GM12878 (cell line): ENCODE results near the gene PHYHIPL. TPM values are rescaled to one million over a fixed set of nuclear protein-coding genes. Genes with fewer than 3 reads are reported as not detected.

Experiments
- ATAC-seq: fragments of 200-7000 bp; cut with Tn5 transposase; 3 replicates; pipeline ENCODE4 v1.9.1; 2020; ENCODE audit warnings: mild to moderate bottlenecking, moderate library complexity
- BruUV-seq: library from RNA; stranded (reverse); fragments of 400-500 nt; replicated peaks from 2 replicates; lab custom pipeline; 2021; lab: Mats Ljungman, UMichigan
- CTCF ChIA-PET: fragments of 300-600 bp; sonication (Branson Sonifier 250); formaldehyde crosslinking; extraction: SDS; loops from one replicate; lab custom pipeline; 2021; ENCODE audit warnings: inconsistent platforms; lab: Yijun Ruan, JAX
- POLR2A ChIA-PET: fragments of 350-600 bp; formaldehyde crosslinking; extraction: SDS; loops from one replicate; lab custom pipeline; 2021; ENCODE audit warnings: inconsistent platforms; lab: Charles Lee
- RAD21 ChIA-PET: fragments of 300-600 bp; sonication (Branson Sonifier 250); formaldehyde crosslinking; loops from one replicate; lab custom pipeline; 2023; ENCODE audit warnings: antibody characterized with exemption; ENCODE audit not compliant: unreplicated experiment; lab: Charles Lee
- SMC1A ChIA-PET: fragments of 300-600 bp; sonication (Branson Sonifier 250); formaldehyde crosslinking; loops from one replicate; lab custom pipeline; 2023; ENCODE audit not compliant: unreplicated experiment, uncharacterized antibody; lab: Charles Lee
- DNase-seq: peaks from one replicate; pipeline ENCODE4 v3.0.0-alpha.2; 2011; ENCODE audit warnings: low read depth, low spot score
- FAIRE-seq: peaks from 3 replicates; lab custom pipeline; 2011; peaks lifted over from hg19 to GRCh38; lab: Jason Lieb, UNC
- H2AFZ ChIP-seq: 2 replicates; pipeline ENCODE4 v1.6.0; 2011; ENCODE audit warnings: low read depth, low read length, control low read depth; ENCODE audit not compliant: control insufficient read depth
- H3K27ac ChIP-seq: 2 replicates; pipeline ENCODE4 v1.5.1; 2011; ENCODE audit warnings: control low read depth; ENCODE audit not compliant: control insufficient read depth, insufficient read depth
- H3K27me3 ChIP-seq, 2 experiments: replicated peaks in 1 of 2; 2 replicates each; pipeline versions ENCODE4 v1.6.0 to v1.6.1; 2011; ENCODE audit warnings: low read length in 1 of 2; ENCODE audit not compliant: control insufficient read depth in 2 of 2, insufficient read depth in 2 of 2
- H3K36me3 ChIP-seq, 2 experiments: 2 replicates each; pipeline ENCODE4 v1.5.1; 2011; ENCODE audit warnings: low read length in 1 of 2; ENCODE audit not compliant: control insufficient read depth in 2 of 2, insufficient read depth in 2 of 2
- H3K4me1 ChIP-seq: 2 replicates; pipeline ENCODE4 v1.6.1; 2011; ENCODE audit warnings: mild to moderate bottlenecking, low read length, moderate library complexity, mixed read lengths; ENCODE audit not compliant: control insufficient read depth, insufficient read depth
- H3K4me2 ChIP-seq: 2 replicates; pipeline ENCODE4 v1.6.0; 2011; ENCODE audit warnings: control low read depth; ENCODE audit not compliant: control insufficient read depth, insufficient read depth
- H3K4me3 ChIP-seq: fragments of 200-600 bp; sonication (generic); 2 replicates; pipeline ENCODE4 v1.5.1; 2016
- H3K79me2 ChIP-seq: 2 replicates; pipeline ENCODE4 v1.6.0; 2011; ENCODE audit warnings: low read length; ENCODE audit not compliant: control insufficient read depth, insufficient read depth
- H3K9ac ChIP-seq: 2 replicates; pipeline ENCODE4 v1.8.0; 2011; ENCODE audit warnings: low read length, control low read depth, mixed read lengths; ENCODE audit not compliant: control insufficient read depth, insufficient read depth
- H3K9me3 ChIP-seq: replicated peaks from 3 replicates; pipeline ENCODE4 v1.5.1; 2011; ENCODE audit warnings: mild to moderate bottlenecking, low read length; ENCODE audit not compliant: control insufficient read depth, insufficient read depth
- H4K20me1 ChIP-seq: 2 replicates; pipeline ENCODE4 v1.6.0; 2011; ENCODE audit not compliant: control insufficient read depth, insufficient read depth
- ASH2L ChIP-seq: fragments of 300-600, 200-600 bp; sonication (generic); IDR thresholded peaks from 2 replicates; pipeline ENCODE4 v1.6.1; 2017; ENCODE audit warnings: low read depth, mild to moderate bottlenecking, borderline replicate concordance
- NBN ChIP-seq: fragments of 450-650 bp; IDR thresholded peaks from 2 replicates; pipeline ENCODE4 v1.6.1; 2016
- NFYA ChIP-seq: IDR thresholded peaks from 2 replicates; pipeline ENCODE4 v1.6.1; 2011; ENCODE audit warnings: low read depth, mild to moderate bottlenecking, low read length, improper control_type of control experiment, borderline replicate concordance
- SIX5 ChIP-seq: IDR thresholded peaks from 2 replicates; pipeline ENCODE4 v1.6.1; 2011; ENCODE audit warnings: mild to moderate bottlenecking, low read depth, low read length, moderate library complexity; ENCODE audit not compliant: severe bottlenecking
- TARDBP ChIP-seq: IDR thresholded peaks from 2 replicates; pipeline ENCODE4 v1.6.1; 2016; ENCODE audit warnings: borderline replicate concordance
- ZNF274 ChIP-seq: IDR thresholded peaks from one replicate; pipeline ENCODE4 v1.8.0; 2011; ENCODE audit not compliant: insufficient read length, insufficient read depth
- ZZZ3 ChIP-seq: IDR thresholded peaks from 2 replicates; pipeline ENCODE4 v1.6.1; 2011; ENCODE audit warnings: low read depth; ENCODE audit not compliant: control insufficient read depth, insufficient read length
- WGBS: methylation state at CpG from one replicate; pipeline ENCODE4 v1.1.6; 2016; ENCODE audit warnings: low lambda C conversion rate; ENCODE audit not compliant: insufficient replicate concordance, insufficient coverage; ENCODE audit errors: missing lambda C conversion rate; 5-methylcytosine and 5-hydroxymethylcytosine counted together
- in situ Hi-C: fragments of 300-500 bp; cut with MboI; formaldehyde crosslinking; loops from 9 replicates; pipeline ENCODE4 v1.14.3; 2018; ENCODE audit warnings: mixed read lengths
- intact Hi-C: fragments of 100-400 bp; cut with micrococcal nuclease; formaldehyde crosslinking; loops from one replicate; pipeline ENCODE4 v1.14.2; 2022; ENCODE audit not compliant: unreplicated experiment
- polyA plus RNA-seq, 11 experiments: library from polyadenylated mRNA; depleted of rRNA in 4 of 11; unstranded in 6 of 11; stranded (reverse) in 5 of 11; fragments of >200 nt; fragmentation: Nextera tagmentation in 4 of 11; fragmentation: Illumina TruSeq in 1 of 11; extraction: Ambion mirVana in 4 of 11; extraction: Trizol in 1 of 11; gene quantifications; 1 replicate in 1 of 11; 2 replicates in 10 of 11; pipeline versions ENCODE4 v1.2.1 to v1.2.3, GENCODE V29; 2011 to 2016; ENCODE audit warnings: inconsistent platforms in 2 of 11, missing spikeins in 2 of 11, low read depth in 1 of 11
- total RNA-seq, 4 experiments: library from RNA; depleted of rRNA in 3 of 4; stranded (reverse); fragments of >200 nt in 3 of 4; fragmentation: Illumina TruSeq in 1 of 4; extraction: Trizol in 1 of 4; gene quantifications; 2 replicates each; pipeline versions ENCODE4 v1.2.1 to v1.2.3, GENCODE V29; 2013 to 2021
- TF ChIP-seq, protein P1 (sequence below): fragments of 450-650 bp; formaldehyde crosslinking; IDR thresholded peaks from 2 replicates; pipeline ENCODE4 v1.4.0; 2020; ENCODE audit warnings: mild to moderate bottlenecking, moderate library complexity
- TF ChIP-seq, protein P2 (sequence below): fragments of 450-650 bp; IDR thresholded peaks from 2 replicates; pipeline ENCODE4 v1.6.1; 2017; ENCODE audit warnings: mild to moderate bottlenecking, low read depth, inconsistent platforms; ENCODE audit not compliant: poor library complexity, severe bottlenecking
- TF ChIP-seq, protein P3 (sequence below): fragments of 450-650 bp; IDR thresholded peaks from 2 replicates; pipeline ENCODE4 v1.6.1; 2017; ENCODE audit warnings: antibody characterized with exemption, mild to moderate bottlenecking, moderate library complexity
- TF ChIP-seq, protein P4 (sequence below): fragments of 450-650 bp; formaldehyde crosslinking; IDR thresholded peaks from 2 replicates; pipeline ENCODE4 v1.5.0; 2022; ENCODE audit warnings: mild to moderate bottlenecking, missing genetic modification characterization

Gene PHYHIPL
- total and polyA plus RNA-seq, 10 of the 15 experiments (the other 5 are each of a cell fraction or from before 2014, with no cell fraction given): 0.06 to 0.40 (median 0.18) TPM; not detected in 2

DNA sequence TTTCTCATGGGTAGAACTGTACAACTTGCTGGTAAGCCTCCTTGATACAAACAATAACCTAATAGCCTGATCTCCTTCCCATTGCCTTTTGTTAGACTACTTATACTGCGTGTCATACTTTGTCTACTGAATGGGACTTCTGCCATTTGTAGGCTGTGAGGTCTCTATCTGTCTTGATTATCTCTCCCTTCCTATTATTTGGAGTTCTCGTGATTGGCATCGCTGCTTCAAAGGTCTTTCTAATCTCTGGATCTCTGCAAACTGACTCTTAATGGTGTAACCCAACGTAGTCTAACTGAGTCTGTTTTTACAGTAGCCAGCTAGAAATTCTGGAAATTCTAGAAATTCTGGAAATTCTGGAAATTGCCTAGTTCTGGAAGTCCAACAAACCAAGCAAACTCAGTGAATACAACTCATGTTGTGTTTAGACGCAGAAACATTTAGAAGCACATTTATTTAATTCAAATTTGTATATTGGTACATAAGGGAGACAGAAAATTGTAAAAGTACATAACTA, 29.8 kb downstream of the PHYHIPL start:
- Histone ChIP-seq H3K9me3 (no peaks in the 10 kb centered on the region), H3K4me3 (no peak overlapping the region), H3K4me2 (no peak overlapping the region), H3K79me2 (no peaks in the 10 kb centered on the region), H2AFZ (no peak overlapping the region), H4K20me1 (no peaks in the 10 kb centered on the region), H3K27ac (no peak overlapping the region), H3K36me3 (no peaks in the 10 kb centered on the region), H3K9ac (no peak overlapping the region), H3K4me1 (no peaks in the 10 kb centered on the region), H3K27me3 (no peaks in the 10 kb centered on the region)
- FAIRE-seq (no peak), ATAC-seq (no peak), DNase-seq (no peak)
- ChIA-PET POLR2A (no interaction called here), RAD21 (no interaction called here), CTCF (no interaction called here), SMC1A (interaction anchor here (0.9 kb wide), 1 partner anchor 13 kb away, joined by 3 read pairs; no protein-coding TSS in a partner anchor)
- 23% methylated on average over 5 of the region's 5 CpGs for WGBS
- in situ Hi-C loops: no loop called here
- BruUV-seq: no TSS peak
- intact Hi-C loops: no loop called here
- TF ChIP-seq ZNF274 (no peak), TARDBP (no peak), SIX5 (no peak), ZZZ3 (no peak), NBN (no peak), ASH2L (no peak), NFYA (no peak)
- TF ChIP-seq, protein P1, sequence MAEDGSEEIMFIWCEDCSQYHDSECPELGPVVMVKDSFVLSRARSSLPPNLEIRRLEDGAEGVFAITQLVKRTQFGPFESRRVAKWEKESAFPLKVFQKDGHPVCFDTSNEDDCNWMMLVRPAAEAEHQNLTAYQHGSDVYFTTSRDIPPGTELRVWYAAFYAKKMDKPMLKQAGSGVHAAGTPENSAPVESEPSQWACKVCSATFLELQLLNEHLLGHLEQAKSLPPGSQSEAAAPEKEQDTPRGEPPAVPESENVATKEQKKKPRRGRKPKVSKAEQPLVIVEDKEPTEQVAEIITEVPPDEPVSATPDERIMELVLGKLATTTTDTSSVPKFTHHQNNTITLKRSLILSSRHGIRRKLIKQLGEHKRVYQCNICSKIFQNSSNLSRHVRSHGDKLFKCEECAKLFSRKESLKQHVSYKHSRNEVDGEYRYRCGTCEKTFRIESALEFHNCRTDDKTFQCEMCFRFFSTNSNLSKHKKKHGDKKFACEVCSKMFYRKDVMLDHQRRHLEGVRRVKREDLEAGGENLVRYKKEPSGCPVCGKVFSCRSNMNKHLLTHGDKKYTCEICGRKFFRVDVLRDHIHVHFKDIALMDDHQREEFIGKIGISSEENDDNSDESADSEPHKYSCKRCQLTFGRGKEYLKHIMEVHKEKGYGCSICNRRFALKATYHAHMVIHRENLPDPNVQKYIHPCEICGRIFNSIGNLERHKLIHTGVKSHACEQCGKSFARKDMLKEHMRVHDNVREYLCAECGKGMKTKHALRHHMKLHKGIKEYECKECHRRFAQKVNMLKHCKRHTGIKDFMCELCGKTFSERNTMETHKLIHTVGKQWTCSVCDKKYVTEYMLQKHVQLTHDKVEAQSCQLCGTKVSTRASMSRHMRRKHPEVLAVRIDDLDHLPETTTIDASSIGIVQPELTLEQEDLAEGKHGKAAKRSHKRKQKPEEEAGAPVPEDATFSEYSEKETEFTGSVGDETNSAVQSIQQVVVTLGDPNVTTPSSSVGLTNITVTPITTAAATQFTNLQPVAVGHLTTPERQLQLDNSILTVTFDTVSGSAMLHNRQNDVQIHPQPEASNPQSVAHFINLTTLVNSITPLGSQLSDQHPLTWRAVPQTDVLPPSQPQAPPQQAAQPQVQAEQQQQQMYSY: no peak
- TF ChIP-seq, protein P2, sequence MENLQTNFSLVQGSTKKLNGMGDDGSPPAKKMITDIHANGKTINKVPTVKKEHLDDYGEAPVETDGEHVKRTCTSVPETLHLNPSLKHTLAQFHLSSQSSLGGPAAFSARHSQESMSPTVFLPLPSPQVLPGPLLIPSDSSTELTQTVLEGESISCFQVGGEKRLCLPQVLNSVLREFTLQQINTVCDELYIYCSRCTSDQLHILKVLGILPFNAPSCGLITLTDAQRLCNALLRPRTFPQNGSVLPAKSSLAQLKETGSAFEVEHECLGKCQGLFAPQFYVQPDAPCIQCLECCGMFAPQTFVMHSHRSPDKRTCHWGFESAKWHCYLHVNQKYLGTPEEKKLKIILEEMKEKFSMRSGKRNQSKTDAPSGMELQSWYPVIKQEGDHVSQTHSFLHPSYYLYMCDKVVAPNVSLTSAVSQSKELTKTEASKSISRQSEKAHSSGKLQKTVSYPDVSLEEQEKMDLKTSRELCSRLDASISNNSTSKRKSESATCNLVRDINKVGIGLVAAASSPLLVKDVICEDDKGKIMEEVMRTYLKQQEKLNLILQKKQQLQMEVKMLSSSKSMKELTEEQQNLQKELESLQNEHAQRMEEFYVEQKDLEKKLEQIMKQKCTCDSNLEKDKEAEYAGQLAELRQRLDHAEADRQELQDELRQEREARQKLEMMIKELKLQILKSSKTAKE: no peak
- TF ChIP-seq, protein P3, sequence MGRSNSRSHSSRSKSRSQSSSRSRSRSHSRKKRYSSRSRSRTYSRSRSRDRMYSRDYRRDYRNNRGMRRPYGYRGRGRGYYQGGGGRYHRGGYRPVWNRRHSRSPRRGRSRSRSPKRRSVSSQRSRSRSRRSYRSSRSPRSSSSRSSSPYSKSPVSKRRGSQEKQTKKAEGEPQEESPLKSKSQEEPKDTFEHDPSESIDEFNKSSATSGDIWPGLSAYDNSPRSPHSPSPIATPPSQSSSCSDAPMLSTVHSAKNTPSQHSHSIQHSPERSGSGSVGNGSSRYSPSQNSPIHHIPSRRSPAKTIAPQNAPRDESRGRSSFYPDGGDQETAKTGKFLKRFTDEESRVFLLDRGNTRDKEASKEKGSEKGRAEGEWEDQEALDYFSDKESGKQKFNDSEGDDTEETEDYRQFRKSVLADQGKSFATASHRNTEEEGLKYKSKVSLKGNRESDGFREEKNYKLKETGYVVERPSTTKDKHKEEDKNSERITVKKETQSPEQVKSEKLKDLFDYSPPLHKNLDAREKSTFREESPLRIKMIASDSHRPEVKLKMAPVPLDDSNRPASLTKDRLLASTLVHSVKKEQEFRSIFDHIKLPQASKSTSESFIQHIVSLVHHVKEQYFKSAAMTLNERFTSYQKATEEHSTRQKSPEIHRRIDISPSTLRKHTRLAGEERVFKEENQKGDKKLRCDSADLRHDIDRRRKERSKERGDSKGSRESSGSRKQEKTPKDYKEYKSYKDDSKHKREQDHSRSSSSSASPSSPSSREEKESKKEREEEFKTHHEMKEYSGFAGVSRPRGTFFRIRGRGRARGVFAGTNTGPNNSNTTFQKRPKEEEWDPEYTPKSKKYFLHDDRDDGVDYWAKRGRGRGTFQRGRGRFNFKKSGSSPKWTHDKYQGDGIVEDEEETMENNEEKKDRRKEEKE: no peak
- TF ChIP-seq, protein P4, sequence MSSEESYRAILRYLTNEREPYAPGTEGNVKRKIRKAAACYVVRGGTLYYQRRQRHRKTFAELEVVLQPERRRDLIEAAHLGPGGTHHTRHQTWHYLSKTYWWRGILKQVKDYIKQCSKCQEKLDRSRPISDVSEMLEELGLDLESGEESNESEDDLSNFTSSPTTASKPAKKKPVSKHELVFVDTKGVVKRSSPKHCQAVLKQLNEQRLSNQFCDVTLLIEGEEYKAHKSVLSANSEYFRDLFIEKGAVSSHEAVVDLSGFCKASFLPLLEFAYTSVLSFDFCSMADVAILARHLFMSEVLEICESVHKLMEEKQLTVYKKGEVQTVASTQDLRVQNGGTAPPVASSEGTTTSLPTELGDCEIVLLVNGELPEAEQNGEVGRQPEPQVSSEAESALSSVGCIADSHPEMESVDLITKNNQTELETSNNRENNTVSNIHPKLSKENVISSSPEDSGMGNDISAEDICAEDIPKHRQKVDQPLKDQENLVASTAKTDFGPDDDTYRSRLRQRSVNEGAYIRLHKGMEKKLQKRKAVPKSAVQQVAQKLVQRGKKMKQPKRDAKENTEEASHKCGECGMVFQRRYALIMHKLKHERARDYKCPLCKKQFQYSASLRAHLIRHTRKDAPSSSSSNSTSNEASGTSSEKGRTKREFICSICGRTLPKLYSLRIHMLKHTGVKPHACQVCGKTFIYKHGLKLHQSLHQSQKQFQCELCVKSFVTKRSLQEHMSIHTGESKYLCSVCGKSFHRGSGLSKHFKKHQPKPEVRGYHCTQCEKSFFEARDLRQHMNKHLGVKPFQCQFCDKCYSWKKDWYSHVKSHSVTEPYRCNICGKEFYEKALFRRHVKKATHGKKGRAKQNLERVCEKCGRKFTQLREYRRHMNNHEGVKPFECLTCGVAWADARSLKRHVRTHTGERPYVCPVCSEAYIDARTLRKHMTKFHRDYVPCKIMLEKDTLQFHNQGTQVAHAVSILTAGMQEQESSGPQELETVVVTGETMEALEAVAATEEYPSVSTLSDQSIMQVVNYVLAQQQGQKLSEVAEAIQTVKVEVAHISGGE (CRISPR knock-in tag): no peak
